ENCODE data around the gene NRN1L.

DNA sequence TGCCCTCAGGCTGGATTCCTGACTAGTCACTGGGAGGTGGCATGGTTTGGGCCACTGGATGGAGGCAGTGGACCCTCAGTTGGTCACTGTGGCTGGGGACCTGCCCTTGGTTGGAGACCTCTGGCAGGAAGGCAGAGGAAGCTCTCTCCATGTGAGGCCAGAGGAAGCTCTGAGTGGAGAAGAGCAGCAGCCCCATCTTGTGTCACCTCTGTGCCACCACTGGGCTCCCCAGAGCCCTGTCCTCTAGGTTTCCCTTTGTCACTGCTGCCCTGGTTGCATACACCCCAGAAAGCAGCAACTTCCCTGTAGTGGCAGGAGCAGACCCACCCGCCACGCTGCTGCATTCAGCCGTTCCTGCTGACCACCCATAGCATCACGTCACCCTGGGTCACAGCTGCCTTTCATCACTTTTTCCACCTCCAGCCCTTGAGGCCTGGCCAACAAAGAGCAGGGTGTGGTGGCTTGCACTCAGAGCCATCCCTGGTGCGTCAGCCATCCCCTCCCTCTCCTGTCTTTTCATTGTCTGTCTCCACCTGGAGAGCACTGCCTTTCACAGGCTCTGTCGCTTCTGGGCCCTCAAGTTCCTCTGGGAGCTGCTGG lies 35.0 kb downstream of the NRN1L start:
- TF ChIP-seq EZH2 (IDR thresholded peaks at IDR 0.05) = no peak
- TF ChIP-seq, protein P1, sequence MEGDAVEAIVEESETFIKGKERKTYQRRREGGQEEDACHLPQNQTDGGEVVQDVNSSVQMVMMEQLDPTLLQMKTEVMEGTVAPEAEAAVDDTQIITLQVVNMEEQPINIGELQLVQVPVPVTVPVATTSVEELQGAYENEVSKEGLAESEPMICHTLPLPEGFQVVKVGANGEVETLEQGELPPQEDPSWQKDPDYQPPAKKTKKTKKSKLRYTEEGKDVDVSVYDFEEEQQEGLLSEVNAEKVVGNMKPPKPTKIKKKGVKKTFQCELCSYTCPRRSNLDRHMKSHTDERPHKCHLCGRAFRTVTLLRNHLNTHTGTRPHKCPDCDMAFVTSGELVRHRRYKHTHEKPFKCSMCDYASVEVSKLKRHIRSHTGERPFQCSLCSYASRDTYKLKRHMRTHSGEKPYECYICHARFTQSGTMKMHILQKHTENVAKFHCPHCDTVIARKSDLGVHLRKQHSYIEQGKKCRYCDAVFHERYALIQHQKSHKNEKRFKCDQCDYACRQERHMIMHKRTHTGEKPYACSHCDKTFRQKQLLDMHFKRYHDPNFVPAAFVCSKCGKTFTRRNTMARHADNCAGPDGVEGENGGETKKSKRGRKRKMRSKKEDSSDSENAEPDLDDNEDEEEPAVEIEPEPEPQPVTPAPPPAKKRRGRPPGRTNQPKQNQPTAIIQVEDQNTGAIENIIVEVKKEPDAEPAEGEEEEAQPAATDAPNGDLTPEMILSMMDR (IDR thresholded peaks at IDR 0.05 in 2 of 3, conservative IDR thresholded peaks at IDR 0.05 in 1 of 3; ENCODE audit: borderline replicate concordance in 1 of 3, insufficient read depth in 1 of 3, low read depth in 2 of 3, low read length in 2 of 3) = no peak
- no peak for TF ChIP-seq POLR2A (IDR thresholded peaks at IDR 0.05; ENCODE audit: borderline replicate concordance, extremely low read depth, insufficient read depth, insufficient read length)
- TF ChIP-seq, protein P2, sequence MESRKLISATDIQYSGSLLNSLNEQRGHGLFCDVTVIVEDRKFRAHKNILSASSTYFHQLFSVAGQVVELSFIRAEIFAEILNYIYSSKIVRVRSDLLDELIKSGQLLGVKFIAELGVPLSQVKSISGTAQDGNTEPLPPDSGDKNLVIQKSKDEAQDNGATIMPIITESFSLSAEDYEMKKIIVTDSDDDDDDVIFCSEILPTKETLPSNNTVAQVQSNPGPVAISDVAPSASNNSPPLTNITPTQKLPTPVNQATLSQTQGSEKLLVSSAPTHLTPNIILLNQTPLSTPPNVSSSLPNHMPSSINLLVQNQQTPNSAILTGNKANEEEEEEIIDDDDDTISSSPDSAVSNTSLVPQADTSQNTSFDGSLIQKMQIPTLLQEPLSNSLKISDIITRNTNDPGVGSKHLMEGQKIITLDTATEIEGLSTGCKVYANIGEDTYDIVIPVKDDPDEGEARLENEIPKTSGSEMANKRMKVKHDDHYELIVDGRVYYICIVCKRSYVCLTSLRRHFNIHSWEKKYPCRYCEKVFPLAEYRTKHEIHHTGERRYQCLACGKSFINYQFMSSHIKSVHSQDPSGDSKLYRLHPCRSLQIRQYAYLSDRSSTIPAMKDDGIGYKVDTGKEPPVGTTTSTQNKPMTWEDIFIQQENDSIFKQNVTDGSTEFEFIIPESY (IDR thresholded peaks at IDR 0.05; ENCODE audit: extremely low read depth, insufficient replicate concordance, low read length) = no peak

Measured in HCT116 (cell line).